ENCODE measurements around the gene OR4S1.
A peak's percentile ranks its signal among the peaks of the same experiment; 100 is the strongest.
"Not testable (repeated sequence)": the region's sequence is repeated elsewhere in the genome, so short reads cannot be mapped to it uniquely, and the experiment has no call there.

Gene OR4S1, protein sequence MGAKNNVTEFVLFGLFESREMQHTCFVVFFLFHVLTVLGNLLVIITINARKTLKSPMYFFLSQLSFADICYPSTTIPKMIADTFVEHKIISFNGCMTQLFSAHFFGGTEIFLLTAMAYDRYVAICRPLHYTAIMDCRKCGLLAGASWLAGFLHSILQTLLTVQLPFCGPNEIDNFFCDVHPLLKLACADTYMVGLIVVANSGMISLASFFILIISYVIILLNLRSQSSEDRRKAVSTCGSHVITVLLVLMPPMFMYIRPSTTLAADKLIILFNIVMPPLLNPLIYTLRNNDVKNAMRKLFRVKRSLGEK

DNA sequence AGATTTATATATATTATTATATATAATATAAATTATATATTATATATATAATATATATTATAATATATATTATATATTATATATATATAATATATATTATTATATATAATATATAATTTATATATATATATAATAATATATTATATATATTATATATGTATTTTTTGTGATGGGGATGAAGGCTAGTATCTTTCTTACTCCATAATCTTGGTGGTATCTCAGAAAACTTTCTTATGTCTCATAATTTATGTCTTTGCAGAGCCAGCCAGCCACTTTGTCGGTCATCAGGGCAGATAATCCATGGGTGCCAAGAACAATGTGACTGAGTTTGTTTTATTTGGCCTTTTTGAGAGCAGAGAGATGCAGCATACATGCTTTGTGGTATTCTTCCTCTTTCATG is at the start of gene OR4S1:
Gene OR4S1 (plus strand): TSS at position 301 of the 400 bp plus-strand sequence. CDS start 0 bp downstream, at position 301.
- DNase-seq, result no peak

DNA sequence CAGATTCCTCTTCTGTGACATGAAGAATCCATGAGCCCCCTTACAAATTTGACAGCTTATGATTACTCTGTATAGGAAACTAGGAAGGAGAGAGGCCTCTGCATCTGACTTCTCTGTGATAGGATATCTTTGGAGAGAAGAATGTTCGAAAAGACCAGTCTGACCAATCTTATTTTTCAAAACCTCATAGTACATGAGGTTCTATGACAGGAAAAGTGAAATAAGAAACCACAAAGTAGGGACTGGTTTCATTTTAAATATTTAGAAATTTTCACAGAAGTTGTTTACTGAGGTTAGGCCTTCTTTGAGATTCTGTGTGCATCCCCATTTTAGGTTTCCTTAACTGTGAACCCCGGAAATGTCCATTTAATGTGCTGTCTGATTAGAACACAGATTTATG is 44.4 kb upstream of the OR4S1 start:
- no peak for DNase-seq

DNA sequence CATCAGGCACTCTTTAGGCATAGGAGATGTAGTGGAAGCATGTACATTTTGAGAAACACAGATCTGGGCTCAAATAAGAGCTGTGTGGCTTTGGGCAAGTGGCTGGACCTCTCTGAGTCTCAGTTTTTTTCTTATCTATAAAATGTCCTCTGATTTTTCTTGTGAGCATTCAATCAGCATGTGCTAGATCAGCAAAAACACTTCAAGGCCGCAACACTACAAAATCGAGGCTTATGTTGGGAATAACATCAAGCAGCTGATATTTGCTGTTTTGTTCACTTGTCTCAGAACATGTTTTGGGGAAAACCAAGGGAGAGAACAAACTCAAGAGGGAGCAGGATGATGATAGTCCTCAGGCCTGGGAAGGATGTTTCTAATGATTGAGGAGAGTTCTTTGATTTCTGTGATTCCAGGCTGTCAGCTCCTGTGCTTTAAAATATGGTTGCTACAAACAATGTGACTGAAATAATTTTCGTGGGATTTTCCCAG is 42.6 kb upstream of the OR4S1 start, which contains the start of gene OR4X1:
Gene OR4X1 (plus strand): TSS at position 439 of the 489 bp plus-strand sequence. CDS start 0 bp downstream, at position 439.
- no peak for DNase-seq

DNA sequence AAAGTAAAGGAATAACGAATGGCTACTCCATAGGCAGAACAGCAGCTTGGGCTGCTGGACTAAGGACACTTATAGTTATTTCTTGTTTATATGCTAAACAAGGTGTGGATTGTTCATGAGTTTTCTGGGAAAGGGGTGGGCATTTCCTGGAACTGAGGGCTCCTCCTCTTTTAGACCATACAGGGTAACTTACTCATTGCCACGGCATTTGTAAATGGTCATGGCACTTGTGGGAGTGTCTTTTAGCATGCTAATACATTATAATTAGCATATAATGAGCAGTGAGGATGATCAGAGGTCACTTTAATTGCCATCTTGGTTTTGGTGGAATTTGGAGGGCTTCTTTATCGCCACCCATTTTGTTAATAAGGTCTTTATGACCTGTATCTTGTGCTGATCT is 35.4 kb upstream of the OR4S1 start:
- no peak for DNase-seq

DNA sequence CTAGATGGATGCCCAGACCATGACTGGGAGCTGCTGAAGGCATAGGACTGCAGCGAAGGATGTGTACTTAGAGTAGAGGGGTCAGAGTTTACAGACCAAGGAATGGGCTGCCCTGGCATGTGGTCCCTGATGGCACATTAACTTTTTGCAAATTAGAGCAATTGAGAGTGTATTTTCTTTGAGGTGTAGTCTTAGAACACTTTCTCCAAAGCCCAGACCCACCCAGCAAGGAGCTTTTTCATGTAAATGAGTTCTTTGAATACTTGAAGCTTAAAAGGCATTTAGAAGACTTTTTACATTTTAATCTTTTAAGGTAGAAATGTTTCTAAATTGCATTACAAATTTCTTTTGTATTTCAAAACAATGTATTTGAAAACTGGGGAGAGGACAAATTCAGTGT is 33.4 kb upstream of the OR4S1 start:
- DNase-seq, result no peak

DNA sequence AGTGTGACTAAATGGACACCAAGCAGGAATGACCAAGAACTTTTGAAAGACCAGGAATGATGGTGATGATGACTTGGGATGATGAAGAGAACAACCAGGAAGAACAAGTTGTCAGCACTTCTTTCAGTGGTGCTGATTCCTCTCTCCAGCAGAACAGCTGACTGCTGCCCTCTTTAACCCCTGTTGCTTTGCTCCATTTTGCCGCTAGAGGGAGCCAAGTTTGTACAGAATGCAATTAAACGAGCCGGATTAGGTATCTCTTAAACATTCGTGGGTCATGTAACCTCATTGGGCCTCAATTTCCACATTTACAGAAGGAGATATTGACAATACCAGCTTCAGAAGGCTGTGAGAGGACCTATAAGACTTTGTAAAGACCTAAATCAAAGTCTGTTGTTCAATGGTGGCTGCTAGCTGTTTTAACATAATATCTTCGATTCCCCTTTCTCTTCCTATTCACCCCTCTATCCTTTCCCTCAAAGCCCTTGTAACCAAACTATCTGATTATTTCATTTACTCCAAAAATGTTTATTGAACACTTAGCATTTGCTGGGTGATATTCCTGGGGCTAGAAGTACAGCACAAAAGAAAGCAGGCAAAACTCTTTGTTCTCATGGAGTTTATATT is 1.9 kb downstream of the OR4S1 start:
- DNase-seq, result peak; percentile 69

DNA sequence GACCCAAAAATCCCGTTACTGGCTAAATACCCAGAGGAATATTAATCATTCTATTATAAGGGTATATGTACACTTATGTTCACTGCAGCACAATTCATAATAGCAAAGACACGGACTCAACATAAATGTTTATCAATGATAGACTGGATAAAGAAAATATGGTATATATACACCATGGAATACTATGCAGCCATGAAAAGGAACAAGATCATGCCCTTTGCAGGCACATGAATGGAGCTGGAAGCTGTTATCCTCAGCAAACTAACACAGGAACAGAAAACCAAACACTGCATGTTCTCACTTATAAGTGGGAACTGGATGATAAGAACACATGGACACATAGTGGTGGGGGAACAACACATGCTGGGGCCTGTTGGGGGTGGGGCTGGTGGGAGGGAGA is 7.6 kb downstream of the OR4S1 start:
- DNase-seq, result not testable (repeated sequence)

DNA sequence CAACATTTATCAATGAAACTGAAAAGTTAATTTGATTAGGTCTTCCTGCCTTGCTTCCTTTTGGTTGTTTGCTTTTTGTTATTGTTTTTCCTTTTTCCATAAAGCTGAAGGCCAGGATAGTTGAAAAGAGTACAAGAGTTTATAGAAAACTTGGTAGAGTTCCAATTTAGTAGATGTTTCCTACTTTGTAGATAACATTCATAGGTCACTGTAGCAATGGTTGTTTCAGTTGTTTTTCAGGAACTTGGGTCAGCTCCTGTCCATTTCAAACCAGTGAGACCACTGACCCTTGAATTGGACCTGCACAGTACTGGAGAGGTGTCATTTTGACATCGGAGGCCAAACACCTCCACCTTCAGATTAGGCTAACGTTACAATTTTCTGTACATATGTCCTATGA is 13.8 kb downstream of the OR4S1 start:
- not testable (repeated sequence) for DNase-seq

DNA sequence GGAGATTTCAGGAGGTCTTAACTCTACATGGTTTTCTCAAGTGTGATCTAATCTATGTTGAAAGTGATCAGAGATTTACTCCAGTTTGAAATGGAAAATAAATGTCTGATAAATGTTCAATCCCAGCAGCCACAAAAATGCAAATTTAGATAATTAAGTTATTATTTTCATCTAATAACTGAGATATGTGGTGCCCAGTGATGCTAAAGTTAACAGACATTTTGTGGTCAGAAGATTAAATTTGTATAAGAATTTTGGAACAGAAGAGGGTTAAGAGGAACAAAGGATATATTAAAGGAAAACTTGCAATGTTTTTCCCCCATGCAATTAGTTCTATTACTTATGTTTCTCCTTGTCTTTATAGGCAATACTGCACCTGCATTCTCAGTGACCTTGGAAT is 18.6 kb downstream of the OR4S1 start, which contains the start of gene OR4C3:
Gene OR4C3 (plus strand): TSS at position 301 of the 400 bp plus-strand sequence. CDS start 102 bp downstream, outside the sequence.
- DNase-seq, result not testable (repeated sequence)

DNA sequence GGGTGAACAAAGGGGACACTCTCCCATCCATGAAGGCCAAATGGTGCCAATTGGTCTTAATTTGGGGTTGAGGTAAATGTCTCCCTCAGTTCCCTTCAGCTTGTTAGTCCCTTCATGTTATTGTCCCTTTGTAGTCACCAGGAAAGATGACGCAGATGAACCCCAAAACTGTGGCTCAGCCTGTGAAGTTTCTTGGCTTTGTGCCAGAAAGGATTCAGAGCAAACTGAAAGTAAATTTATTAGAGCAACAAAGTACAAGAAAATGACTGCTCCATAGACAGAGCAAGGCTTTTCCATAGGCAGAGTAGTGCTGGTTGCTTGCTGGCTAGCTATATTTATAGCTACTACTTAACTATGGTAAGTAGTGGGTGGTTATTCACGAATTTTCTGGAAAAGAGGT is 35.4 kb downstream of the OR4S1 start:
- DNase-seq, result peak; percentile 63

DNA sequence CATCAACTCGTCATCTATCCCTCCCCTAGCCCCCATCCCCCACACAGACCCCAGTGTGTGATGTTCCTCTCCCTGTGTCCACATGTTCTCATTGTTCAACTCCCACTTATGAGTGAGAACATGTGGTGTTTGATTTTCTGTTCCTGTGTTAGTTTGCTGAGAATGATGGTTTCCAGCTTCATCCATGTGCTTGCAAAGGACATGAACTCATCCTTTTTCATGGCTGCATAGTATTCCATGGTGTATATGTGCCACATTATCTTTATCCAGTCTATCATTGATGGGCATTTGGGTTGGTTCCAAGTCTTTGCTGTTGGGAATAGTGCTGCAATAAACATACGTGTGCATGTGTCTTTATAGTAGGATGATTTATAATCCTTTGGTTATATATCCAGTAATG is 36.5 kb downstream of the OR4S1 start:
- not testable (repeated sequence) for DNase-seq

DNA sequence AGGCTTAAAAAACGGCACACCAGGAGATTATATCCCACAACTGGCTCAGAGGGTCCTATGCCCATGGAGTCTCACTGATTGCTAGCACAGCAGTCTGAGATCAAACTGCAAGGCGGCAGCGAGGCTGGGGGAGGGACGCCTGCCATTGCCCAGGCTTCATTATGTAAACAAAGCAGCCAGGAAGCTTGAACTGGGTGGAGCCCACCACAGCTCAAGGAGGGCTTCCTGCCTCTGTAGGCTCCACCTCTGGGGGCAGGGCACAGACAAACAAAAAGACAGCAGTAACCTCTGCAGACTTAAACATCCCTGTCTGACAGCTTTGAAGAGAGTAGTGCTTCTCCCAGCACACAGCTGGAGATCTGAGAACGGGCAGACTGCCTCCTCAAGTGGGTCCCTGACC is 40.3 kb downstream of the OR4S1 start:
- DNase-seq, result peak; percentile 21

DNA sequence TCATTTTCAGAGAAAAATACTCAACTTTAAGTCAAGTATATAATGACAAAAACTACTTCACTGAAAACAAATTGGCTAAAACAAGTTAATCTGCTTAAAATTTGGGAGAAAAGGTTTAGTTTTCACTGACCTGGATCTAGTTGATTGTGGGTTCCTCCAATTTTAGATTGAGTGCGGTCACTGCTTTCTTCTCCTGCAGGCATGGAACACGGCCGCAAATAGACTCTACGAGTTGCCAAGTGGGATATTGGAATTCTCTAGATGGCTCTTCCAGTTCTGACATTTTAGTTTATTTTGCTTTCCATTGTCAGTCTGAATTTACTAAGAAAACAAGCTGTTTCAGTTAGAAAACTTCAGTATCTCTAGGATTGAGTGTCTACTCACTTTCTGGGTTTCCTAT is 48.0 kb downstream of the OR4S1 start:
- no peak for DNase-seq

DNA sequence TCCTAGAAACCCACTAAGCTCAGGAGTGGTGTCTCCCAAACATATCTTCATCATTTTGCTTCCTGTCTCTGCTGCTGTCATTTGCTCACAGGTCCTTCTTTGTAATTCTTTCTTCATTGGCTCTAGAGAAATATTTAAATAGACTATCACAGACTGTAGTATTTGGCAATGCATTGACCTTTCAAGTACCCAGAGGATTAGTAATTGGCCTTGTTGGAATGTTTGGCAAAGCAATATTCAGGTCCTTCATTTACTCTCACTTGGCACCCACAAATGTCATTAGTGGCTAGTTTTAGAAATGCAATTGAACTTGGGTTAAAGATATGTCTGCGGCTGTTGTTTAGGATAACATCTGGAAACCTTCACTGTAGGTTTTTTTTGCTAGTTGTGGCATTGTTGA is 48.7 kb downstream of the OR4S1 start:
- no peak for DNase-seq

All from CD4-positive, alpha-beta T cell treated with Interleukin-21 for 1 hour (primary cell).